Neural progenitor cell (in vitro differentiated cells): Measurements from ENCODE around the gene ZNF593OS.

ENCODE experiments used
- EZH2 ChIP-seq: fragments of 200-600 bp; sonication (generic); IDR thresholded peaks from 2 replicates; pipeline ENCODE4 v1.6.1; 2017; ENCODE audit warnings: antibody characterized with exemption, mild to moderate bottlenecking, moderate library complexity
- TF ChIP-seq, protein P1 (sequence below): fragments of 200-600 bp; sonication (generic); IDR thresholded peaks from 2 replicates; pipeline ENCODE4 v1.5.1; 2017; ENCODE audit warnings: antibody characterized with exemption, mild to moderate bottlenecking

DNA sequence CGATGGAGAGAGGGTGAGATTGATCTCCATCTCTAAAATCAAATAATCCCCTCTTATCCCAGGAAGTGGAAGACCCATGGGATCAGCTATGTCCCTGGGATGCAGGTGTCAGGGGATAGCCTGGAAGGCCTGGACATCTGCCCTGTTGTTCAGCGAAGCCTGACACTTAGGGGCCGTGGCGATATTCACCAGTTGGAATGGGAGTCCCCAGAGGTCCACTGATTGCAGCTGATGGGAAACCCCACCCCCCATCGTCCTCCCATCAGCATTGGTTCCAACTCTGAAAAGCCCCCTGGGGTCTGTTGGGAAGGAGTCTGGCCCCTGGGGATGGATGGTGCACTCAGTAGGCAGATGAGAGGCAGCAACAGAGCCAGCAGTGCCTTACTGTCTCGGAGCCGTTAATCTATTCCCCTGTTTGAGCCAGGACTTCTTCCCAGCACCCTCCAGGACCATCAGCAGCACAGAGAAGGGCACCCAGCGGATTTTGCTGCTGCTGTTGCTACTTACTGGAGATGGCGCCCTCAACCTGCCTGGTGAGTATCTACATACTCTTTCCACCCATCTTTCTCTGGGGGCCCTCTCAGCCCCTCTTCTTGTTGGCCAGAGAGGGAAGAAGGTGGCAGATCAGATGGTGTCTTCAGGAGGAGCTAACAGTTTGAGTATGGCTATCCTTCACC, 32.1 kb upstream of the ZNF593OS start:
- TF ChIP-seq, protein P1, sequence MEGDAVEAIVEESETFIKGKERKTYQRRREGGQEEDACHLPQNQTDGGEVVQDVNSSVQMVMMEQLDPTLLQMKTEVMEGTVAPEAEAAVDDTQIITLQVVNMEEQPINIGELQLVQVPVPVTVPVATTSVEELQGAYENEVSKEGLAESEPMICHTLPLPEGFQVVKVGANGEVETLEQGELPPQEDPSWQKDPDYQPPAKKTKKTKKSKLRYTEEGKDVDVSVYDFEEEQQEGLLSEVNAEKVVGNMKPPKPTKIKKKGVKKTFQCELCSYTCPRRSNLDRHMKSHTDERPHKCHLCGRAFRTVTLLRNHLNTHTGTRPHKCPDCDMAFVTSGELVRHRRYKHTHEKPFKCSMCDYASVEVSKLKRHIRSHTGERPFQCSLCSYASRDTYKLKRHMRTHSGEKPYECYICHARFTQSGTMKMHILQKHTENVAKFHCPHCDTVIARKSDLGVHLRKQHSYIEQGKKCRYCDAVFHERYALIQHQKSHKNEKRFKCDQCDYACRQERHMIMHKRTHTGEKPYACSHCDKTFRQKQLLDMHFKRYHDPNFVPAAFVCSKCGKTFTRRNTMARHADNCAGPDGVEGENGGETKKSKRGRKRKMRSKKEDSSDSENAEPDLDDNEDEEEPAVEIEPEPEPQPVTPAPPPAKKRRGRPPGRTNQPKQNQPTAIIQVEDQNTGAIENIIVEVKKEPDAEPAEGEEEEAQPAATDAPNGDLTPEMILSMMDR = no peak
- no peak for TF ChIP-seq EZH2
